GM12892 (cell line): ENCODE data around the gene SLC1A4.

ENCODE experiments used
- POLR2A ChIP-seq: IDR thresholded peaks from 2 replicates; pipeline ENCODE4 v1.6.1; 2011; ENCODE audit warnings: low read depth, low read length, control low read depth
- TAF1 ChIP-seq: IDR thresholded peaks from 2 replicates; pipeline ENCODE4 v1.6.1; 2011; ENCODE audit warnings: low read depth, mild to moderate bottlenecking, control low read depth, low read length, borderline replicate concordance

- no peak for TF ChIP-seq TAF1
- no peak for TF ChIP-seq POLR2A
These were observed 37.8 kb upstream of the SLC1A4 start for GRCh38 chr2:64951306-64951953.
